NCI-H345 (cell line): ENCODE data around the gene JAG2.
"Not testable (repeated sequence)": the region's sequence is repeated elsewhere in the genome, so short reads cannot be mapped to it uniquely, and the experiment has no call there.

Source experiments
- DNase-seq: peaks from one replicate; lab custom pipeline; 2025; lab: John Stamatoyannopoulos, UW

JAG2 gene

DNA sequence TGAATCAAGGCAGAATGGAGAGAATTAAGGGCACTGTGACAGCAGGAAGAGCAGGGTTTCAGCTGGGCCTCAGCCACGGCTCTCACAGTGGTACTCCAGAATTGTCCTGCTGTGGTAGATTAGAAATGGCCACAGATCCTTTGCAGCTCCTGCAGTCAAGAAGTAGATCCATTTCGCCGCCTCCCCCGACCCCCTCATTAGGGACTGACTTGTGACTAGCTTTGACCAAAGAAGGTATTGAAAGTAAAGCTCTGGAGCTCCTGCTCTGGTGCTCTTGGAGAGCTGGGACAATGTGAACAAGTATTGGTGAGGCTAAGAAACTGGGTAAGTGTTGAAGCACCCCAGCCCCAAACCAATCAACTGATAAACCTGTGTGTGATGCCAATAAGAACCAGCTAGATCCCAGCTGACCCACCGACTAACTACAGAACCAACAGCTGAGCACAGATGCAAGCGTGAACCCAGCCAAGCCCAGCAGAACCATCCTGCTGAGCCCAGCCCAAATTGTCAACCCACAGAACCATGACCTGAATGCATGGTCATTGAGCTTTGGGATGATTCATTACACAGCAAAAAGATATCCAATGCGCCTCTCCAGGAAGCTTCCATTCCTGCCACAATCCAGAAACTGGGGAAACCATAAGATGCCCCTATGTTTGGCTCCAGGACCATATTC lies 50.7 kb downstream of the JAG2 start:
- no peak for DNase-seq

DNA sequence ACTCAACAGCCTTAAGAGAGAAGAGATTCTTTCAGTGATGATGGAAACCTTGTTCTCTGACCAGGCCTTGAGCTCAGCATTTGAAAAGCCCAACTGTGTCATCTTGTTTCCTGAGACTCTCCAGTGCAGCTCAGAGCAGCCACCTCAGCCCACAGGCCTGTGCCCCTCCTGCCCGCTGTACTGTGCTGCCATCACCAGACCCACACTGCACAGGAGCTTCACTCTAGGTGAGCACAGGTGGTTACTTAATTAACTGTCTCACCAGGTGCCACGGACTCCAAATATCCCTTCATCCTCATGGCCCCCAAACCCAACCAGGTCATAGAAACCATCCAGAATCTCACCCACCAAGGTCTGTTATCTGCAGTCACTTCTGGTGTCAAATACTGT lies 51.3 kb downstream of the JAG2 start:
- DNase-seq, result no peak

DNA sequence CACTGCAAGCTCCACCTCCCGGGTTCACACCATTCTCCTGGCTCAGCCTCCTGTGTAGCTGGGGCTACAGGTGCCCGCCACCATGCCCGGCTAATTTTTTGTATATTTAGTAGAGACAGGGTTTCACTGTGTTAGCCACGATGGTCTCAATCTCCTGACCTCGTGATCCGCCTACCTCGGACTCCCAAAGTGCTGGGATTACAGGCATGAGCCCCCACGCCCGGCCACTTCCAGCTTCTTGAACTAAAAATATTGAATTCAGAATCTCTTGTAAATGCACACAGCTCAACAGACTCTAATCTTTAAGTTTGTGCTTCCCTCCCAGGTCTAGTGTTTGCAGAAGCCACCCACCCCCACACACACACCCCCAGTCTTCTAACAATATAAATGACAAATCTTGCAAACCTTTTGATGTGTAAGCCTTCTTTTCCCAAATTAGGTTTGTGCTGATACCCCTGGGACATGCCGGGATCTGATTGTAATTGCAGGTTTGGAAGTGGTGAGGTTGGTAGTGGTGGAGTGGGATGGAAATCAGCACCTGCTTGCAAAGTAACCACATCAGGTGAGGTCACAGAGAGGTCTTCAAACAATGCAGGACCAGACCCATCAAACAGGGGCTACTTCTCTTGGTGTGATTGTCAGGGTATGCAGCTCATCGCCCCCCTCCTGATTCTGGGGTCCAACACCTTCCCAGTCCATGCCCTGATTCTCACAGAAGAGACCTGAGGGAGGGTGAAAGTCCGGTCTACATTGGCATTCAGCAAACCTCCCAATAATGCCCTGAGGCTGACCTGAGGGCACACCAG lies 51.9 kb downstream of the JAG2 start:
- no peak for DNase-seq

DNA sequence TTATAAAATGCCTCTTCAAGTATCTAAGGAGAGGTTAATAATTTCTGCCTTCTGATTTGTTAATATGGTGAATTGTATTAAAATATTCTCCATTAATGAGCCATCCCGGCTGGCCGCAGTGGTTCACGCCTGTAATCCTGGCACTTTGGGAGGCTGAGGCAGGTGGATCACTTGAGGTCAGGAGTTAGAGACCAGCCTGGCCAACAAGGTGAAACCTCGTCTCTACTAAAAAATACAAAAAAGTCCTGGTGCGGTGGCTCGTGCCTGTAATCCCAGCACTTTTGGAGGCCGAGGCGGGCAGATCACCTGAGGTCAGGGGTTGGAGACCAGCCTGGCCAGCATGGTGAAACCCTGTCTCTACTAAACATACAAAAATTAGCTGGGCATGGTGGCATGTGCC lies 59.3 kb downstream of the JAG2 start:
- DNase-seq, result not testable (repeated sequence)

DNA sequence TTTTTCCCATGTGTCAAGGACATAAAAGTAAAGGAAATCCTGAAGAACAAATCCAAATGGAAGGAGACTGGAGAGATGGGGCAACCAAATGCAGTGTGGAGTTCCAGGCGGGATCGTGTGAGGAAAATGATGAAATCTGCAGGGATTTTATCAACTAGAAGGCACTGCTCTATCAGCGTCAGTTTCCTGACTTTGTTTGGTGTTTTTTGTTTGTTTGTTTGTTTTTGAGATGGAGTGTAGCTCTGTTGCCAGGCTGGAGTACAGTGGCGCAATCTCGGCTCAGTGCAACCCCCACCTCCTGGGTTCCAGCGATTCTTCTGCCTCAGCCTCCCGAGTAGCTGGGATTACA lies 60.1 kb downstream of the JAG2 start:
- no peak for DNase-seq

DNA sequence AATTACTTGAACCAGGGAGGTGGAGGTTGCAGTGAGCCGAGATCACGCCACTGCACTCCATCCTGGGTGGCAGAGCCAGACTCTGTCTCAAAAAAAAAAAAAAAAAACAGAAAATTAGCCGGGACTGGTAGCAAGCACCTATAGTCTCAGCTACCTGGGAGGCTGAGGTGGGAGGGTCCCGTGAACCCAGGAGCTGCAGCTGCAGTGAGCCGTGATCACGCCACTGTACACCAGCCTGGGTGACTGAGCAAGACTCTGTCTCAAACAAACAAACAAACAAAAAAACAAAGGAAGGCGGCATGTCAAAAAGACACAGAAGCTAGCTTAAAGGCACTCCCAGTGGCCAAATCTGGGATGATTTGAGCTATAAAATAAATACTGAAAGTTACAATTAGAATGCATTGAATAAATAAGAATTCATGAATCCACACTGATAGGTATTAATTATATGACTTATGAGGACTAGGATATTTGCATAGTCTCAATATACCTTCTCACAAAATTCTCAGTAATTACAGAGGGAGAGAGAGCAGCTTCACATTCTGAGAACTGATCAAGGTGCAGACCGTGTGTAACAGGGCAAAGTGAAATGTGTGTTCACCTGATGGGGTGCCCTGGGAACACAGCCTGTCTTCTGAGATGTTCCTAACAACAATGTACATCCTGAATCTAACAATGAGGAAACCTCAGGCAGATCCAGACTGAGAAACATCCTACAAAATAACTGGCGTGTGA lies 60.6 kb downstream of the JAG2 start:
- DNase-seq, result no peak

DNA sequence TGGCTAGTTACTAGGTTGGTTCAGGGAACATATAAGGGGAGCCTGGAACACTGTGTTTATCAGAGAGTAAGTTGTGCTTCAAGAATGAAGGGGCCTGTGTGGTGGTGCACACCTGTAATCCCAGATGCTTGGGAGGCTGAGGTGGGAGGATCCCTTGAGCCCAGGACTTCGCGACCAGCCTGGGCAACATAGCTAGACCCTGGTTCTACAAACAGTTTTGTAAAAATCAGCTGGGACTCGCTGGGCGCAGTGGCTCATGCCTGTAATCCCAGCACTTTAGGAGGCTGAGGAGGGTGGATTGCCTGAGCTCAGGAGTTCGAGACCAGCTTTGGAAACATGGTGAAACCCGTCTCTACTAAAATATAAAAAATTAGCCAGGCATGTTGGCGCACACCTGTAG lies 61.2 kb downstream of the JAG2 start:
- DNase-seq, result no peak

DNA sequence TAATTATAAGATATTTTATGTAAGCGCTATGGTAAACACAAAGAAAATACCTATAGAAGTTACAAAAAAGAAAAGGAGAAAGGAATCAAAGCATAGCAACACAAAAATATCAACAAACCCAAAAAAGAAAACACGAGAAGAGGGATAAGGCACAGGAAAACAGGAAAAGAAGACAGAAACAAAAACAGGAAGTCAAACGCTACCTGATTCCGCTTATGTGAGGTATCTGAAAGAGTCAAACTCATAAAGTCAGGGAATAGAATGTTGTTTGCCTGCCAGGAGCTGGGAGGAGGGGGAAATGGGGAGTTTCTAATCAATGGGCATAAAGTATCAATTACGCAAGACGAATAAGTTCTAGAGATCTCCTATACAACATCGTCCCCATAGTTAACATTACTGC lies 63.4 kb downstream of the JAG2 start:
- no peak for DNase-seq

DNA sequence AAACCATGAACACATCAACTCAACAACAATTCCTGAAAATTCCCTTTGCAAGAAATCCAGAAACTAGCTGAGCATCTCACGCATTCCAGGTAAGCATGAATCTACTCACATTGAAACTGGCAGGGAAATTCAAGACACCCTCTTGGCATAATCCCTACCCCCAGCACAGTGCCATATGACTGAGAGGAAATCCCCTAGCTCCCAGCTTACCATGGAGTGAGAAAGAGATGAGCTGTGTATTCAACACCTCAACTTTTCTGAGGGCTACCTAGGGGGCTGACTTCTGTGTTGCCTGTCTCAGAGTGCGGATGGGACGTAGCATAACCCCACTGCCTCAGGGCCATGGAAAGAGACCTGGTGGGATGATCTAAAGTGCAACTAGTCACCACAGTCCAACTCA lies 65.7 kb downstream of the JAG2 start:
- DNase-seq, result no peak

DNA sequence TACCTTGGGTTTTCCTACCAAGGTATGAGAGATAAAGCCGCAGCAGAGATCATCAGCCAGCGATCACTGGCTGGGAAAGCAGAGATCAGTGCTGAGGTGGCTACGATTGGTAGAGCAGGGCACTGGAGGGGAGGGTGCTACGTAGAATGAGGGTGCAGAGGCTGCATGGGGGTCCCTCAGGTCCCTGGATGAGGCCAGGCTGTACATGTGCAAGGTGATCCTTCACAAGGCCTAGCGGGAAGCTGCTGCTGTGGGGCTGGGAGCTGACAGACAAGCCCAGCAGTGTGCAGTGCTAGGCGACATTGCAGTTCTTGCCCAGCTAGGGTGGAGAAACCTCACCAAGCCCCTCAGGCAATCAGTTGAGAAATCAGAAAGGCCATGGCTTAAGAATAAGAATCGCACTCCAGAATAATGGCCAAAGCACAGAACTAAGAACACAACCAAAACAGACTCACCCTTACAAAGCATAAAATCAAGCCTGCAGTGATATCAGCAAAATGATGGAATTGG lies 66.2 kb downstream of the JAG2 start:
- DNase-seq, result no peak

DNA sequence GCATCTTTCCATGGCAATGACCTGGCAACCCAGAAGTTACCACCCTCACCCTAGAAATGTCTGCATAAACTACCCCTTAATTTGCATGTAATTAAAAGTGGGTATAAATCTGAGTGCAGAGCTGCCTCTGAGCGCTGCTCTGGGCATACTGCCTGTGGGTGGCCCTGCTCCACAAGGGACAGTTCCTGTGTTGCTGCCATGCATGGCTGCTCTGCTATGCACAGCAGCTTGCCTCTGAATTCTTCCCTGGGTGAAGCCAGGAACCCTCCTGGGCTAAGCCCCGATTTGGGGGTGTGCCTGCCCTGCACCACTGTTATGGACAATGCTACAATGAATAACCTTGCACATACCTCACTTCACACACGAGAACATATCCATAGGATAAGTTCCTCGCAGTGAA lies 67.7 kb downstream of the JAG2 start:
- DNase-seq, result no peak

DNA sequence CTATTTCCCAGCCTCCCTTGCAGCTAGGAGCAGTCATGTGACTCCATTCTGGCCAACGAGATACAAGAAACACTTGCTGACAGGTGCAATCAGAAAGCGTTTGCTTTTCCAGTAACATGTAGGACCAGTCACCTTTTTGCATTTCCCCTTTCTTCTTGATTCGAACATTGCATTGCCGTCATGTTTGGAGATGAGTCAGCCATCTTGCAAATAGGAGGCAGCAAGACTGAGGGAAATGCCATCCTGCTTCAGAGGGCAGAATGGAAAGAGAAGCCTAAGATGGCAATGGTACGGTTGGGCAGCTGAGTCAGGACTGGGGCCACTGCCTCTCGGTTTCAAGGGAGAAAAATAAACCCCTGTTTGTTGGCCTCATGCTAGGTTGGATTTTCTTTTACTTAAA lies 68.8 kb downstream of the JAG2 start:
- DNase-seq, result no peak

DNA sequence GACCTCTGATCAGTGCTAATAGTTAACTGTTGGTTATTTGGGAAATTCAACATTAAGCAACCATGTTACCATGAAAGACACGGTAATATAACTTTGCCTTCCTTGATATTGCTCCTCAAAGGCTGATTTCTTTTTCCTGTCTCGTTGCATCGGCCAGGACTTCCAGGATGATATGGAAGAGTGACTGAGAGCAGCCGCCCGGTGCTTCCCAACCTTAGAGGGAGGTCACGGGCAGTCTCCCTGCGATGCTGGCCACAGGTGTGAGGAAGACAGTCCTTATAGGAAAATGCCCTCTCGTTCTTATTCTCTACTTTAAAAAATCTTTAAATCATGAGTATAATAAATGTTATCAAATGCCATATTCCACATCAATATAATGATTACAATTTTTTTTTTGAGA lies 70.3 kb downstream of the JAG2 start:
- DNase-seq, result no peak

DNA sequence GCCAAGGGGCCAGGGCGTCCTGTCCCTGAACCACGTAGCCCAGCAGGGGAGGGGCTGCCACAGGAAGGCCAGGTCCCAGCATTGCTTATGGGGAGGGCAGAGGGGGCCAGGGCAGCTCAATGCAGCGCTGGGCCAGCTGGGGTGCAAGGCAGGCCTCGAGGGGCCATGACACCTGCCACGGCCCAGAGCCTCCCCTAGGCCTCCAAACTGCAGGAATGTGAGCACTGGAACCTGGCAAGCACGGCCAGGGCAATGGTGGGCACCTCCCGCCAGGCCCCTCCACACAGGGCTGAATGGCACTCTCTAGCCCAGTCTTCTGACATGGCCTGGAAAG lies 70.8 kb downstream of the JAG2 start:
- no peak for DNase-seq

DNA sequence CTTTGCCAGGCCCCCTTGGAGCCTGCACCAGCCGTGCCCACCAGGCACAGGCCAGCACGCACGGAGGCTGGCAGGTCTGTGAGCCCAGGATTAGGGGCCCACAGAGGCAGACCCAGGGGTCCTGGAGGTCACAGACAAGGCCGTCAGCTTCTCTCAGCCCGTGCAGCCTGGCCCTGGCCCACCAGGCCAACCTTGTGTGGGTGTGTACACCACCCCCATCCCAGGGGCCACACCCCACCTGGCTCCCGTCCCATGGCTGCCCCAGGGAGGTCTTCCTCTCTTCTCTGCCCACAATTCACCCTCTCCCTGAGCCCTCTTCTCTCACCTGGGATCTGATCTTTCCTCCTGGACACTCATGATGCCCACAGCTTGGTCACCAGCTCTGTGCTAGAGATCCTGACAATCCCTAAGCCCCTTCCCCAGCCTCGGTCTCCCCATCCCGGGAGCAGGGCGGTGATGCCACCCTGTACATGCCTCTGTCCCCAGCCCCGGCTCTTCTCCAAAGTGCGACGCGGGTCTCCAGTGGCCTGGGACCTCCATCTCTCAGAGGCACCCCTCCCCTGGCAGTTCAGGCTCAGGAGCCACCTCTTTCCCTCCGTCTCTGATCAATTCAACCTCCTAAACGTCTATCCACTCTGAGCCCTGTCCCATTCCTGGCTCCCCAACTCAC lies 72.2 kb downstream of the JAG2 start:
- no peak for DNase-seq

DNA sequence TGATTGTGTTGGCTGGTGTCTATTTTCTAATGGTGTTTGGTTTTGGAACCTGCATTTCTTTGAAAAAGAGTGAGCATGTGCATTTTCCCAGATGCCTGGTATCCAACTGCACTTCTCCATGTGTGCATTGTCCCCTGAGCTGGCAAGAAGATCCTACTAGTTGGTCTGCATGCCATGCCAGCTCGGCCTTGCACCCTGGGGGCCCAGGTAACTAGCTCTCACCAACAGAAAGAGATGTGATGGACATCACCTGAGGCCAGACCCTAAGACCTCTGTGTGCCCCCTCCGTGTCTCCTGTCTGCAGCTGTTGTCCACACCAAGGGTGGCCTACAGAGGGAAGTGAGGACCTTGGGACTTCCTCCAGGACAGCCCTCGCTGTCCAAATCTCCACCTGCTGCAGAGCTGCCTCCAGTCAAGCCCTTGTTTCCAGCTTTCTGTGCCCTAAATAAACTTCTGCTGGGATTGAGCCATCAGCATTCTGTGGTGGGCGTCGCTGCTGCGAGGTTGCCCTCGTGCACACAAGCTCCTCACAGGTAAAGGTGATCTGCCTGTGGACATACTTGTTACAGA lies 73.3 kb downstream of the JAG2 start:
- no peak for DNase-seq

DNA sequence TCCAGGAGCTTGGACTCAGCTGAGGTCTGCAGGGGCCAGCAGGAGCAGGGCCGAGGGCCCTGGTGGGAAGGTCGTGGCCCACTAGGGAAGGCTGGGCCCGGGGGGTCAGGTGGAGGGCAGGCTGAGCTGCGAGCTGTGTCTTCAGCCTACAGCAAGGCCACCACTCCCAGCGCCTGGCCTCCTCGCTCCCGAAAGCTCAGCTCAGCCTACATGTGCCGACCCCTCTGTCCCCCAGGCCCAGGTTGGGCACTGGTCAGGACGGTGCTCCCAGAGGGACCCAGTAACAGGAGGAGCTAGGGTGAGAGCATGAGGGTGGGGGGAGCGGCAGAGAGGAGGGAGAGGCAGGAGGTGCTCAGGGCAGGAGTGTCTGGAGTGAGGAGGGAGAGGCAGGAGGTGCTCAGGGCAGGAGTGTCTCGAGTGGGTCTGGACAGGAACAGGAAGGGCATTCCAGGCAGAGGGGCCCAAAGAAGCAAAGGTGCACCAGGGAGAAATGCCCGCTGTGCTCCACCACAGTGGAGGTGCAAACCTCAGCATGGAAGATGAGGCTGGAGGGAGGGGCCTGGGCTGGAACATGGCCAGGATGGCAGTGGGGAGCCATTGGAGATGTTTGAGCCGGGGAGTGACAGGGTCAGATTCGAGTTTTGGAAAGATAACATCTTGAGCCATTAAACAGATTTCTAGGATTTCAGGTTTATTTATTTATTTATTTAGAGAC lies 74.2 kb downstream of the JAG2 start:
- no peak for DNase-seq

DNA sequence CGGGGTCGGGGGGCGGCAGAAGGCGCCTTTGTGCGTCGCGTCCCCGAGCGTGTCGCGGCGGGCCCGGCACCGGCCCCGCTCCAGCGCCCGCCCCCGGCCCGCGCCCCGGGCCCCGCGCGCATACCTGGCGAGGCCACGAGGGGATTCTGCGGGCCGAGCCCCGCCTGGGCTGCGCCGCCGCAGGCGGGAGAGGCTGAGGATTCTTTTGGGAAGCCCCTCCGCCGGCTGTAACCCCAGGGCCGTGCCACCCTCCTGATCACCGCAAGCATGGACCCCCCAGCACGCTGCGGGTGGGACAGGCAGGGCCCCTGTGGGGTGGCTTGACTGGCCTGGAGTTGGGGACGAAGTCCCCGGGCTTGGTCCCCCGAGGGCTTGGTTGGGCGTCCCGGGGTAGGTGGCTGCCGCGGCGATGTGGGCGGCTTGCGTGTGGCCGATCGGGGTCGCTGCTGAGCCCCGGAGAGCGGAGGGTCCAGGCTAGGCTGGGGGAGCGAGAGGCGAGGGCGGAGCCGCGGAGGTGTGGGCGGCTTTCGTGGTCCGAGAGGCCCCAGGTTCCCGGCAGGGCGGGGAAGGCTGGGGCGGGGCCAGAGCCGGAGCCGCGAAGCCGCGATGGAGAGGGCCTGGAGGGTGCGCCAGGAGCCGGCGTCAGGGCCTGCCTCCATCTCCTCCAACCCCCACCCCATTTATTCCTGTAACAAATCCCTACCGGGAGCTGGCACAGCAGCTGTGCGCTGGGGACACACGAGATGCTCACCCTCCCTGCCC lies 75.0 kb downstream of the JAG2 start:
- peak; percentile 57 for DNase-seq

DNA sequence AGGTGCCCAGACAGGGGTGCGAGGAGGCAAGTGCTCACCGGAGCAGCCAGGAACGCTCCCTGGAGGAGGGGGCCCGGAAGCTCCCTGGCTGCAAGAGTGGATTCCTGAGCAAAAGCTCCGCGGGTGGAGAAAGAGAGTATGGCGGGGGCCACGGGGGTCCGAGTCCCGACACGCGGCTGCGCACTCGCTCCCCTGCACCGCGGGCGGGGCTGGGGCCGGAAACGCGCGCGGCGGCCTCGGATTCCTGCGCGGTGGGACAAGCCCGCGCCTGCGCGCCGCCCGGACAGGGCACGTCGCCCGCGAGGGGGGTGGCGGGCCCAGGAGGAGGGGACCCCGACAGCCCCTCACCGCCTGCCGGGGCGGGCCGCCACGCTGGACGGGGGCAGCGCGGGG lies 75.5 kb downstream of the JAG2 start:
- DNase-seq, result no peak

DNA sequence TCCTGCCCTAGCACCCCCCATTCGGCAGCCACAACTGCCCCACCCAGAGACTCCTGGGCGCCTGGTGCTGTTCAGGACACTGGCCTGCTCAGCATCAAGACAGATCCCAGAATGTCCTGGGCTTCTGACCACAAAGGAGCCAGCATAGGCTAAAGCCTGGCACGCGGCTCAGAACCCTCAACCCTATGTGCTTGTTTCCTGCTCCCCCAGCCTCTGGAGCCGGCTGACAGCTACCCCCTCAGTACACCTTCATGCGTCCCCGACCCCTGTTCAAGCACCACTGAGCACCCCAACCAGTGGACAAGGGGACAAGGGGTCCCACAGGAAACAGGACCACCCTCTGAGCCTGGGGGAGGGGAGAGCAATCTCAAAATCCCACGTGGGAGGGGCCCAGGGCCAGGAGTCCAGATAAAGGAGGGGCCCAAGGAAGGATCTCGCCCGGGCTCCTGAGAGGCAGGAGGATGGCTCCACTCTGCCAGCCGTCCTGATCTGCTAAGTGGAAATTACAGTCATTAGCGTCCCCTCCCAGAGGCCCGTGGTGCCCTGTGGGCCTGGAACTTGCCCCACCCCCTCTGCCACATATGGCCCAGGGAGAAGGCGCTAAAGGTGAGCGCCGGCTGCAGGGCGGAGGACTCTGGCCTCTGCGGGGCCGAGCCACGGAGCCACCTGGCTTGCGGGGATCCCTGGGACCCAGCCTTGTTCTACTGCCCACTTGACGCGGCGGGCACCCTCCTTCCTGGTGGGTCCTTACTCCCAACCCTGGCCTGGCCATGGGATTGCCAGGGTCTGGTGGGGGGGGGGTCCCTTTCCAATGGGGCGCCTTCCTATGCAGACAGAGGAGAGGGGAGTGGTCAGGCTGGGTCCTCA lies 76.2 kb downstream of the JAG2 start:
- no peak for DNase-seq
